DND-41 (cell line): ENCODE data around the gene GRXCR2.

Experiments used
- ATAC-seq: fragments of 200-7000 bp; cut with Tn5 transposase; 3 replicates; pipeline ENCODE4 v1.9.1; 2021; ENCODE audit warnings: low read depth; ENCODE audit not compliant: insufficient read depth
- DNase-seq: peaks from one replicate; pipeline ENCODE4 v3.0.0-alpha.2; 2020
- H2AFZ ChIP-seq: 2 replicates; pipeline ENCODE4 v1.6.0; 2012; ENCODE audit warnings: low read depth, low read length
- H3K27ac ChIP-seq: 2 replicates; pipeline ENCODE4 v1.5.1; 2012; ENCODE audit warnings: low read length, inconsistent platforms
- H3K27me3 ChIP-seq: fragments of 200-600 bp; sonication (generic); 2 replicates; pipeline ENCODE4 v1.6.0; 2012; ENCODE audit warnings: low read length, mild to moderate bottlenecking, inconsistent platforms; ENCODE audit not compliant: insufficient read depth, poor library complexity
- H3K36me3 ChIP-seq: 2 replicates; pipeline ENCODE4 v1.5.1; 2012; ENCODE audit warnings: low read length, inconsistent platforms; ENCODE audit not compliant: insufficient read depth
- H3K4me1 ChIP-seq: 2 replicates; pipeline ENCODE4 v1.5.1; 2012; ENCODE audit warnings: mild to moderate bottlenecking, low read length; ENCODE audit not compliant: insufficient read depth
- H3K4me2 ChIP-seq: 2 replicates; pipeline ENCODE4 v1.6.0; 2012; ENCODE audit warnings: mild to moderate bottlenecking, moderate library complexity, low read length, inconsistent platforms; ENCODE audit not compliant: insufficient read depth
- H3K4me3 ChIP-seq, 2 experiments: fragments of 200-600 bp in 1 of 2; shearing (Covaris generic) in 1 of 2; 2 replicates each; pipeline ENCODE4 v1.5.1; 2012 to 2016; ENCODE audit warnings: inconsistent platforms in 2 of 2, low read length in 2 of 2, mild to moderate bottlenecking in 2 of 2, low read depth in 1 of 2, moderate library complexity in 1 of 2
- H3K79me2 ChIP-seq: 2 replicates; pipeline ENCODE4 v1.6.0; 2012; ENCODE audit warnings: low read length, inconsistent platforms; ENCODE audit not compliant: insufficient read depth
- H3K9ac ChIP-seq: 2 replicates; pipeline ENCODE4 v1.6.0; 2012; ENCODE audit warnings: low read depth, mild to moderate bottlenecking, inconsistent platforms, low read length, moderate library complexity
- H3K9me3 ChIP-seq: 2 replicates; pipeline ENCODE4 v1.5.1; 2012; ENCODE audit warnings: low read length, moderate library complexity, mild to moderate bottlenecking, inconsistent platforms; ENCODE audit not compliant: insufficient read depth, severe bottlenecking
- H4K20me1 ChIP-seq: 2 replicates; pipeline ENCODE4 v1.6.0; 2012; ENCODE audit warnings: low read length; ENCODE audit not compliant: insufficient read depth
- EZH2 ChIP-seq: IDR thresholded peaks from 3 replicates; pipeline ENCODE4 v1.6.1; 2012; ENCODE audit warnings: borderline replicate concordance, low read depth, mild to moderate bottlenecking, moderate library complexity, low read length, inconsistent platforms; ENCODE audit not compliant: severe bottlenecking
- TF ChIP-seq, protein P1 (sequence below): IDR thresholded peaks from 2 replicates; pipeline ENCODE4 v1.5.1; 2012; ENCODE audit warnings: borderline replicate concordance, low read length, moderate library complexity, mild to moderate bottlenecking; ENCODE audit not compliant: poor library complexity, severe bottlenecking; ENCODE audit errors: extremely low read depth

GRXCR2 gene

DNA sequence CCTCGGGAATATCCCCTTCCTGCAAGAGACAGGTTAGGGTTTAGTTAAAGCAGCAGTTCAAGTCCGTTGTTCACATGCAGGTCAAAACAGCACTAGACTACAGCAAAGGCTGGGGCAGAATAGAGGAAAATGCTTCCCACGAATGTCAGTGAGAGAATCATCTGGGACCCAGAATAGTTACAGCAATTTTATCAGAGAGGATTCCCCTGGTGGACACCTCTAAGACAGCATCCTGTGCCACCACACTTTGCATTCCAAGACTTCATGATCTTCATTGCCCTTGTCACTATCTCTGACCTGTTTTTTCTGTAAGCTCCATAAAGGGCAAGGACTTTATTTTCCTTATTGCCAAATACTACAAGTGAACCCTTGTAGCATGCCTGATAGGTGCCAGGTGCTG, 12.9 kb downstream of the GRXCR2 start:
- H3K27ac ChIP-seq, result no peak overlapping the region
- H3K9ac ChIP-seq, result no peak overlapping the region
- no peaks in the 10 kb centered on the region for H3K4me1 ChIP-seq
- H3K79me2 ChIP-seq, result no peaks in the 10 kb centered on the region
- no peak overlapping the region for H3K4me2 ChIP-seq
- H2AFZ ChIP-seq, result no peak overlapping the region
- H3K4me3 ChIP-seq, result no peak overlapping the region
- H3K9me3 ChIP-seq, result no peaks in the 10 kb centered on the region
- DNase-seq (no peak), ATAC-seq (no peak)
- TF ChIP-seq, protein P1, sequence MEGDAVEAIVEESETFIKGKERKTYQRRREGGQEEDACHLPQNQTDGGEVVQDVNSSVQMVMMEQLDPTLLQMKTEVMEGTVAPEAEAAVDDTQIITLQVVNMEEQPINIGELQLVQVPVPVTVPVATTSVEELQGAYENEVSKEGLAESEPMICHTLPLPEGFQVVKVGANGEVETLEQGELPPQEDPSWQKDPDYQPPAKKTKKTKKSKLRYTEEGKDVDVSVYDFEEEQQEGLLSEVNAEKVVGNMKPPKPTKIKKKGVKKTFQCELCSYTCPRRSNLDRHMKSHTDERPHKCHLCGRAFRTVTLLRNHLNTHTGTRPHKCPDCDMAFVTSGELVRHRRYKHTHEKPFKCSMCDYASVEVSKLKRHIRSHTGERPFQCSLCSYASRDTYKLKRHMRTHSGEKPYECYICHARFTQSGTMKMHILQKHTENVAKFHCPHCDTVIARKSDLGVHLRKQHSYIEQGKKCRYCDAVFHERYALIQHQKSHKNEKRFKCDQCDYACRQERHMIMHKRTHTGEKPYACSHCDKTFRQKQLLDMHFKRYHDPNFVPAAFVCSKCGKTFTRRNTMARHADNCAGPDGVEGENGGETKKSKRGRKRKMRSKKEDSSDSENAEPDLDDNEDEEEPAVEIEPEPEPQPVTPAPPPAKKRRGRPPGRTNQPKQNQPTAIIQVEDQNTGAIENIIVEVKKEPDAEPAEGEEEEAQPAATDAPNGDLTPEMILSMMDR, result no peak
- TF ChIP-seq EZH2, result no peak
- peaks cover 15% of the 10 kb centered on the region for H3K27me3 ChIP-seq
- no peaks in the 10 kb centered on the region for H3K36me3 ChIP-seq
- no peaks in the 10 kb centered on the region for H4K20me1 ChIP-seq

DNA sequence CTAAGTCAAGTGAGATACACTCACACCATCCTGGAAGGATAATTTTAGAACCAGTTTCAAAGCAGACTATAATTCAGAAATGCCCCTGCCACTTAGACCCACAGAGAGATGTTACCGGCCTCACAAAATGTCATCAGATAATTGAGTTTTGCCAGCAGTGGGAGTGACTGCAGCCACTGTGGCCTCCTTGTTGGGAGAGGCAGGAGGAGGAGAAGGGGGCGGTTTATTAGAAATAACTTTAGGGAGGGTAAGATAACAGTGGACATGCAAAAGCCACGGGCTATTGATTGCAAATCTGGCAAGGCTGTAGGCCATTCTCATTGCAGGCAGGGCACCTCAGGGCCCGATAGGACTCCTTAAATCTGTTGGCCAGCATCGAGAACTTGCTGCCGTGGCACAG, 13.4 kb downstream of the GRXCR2 start:
- Histone ChIP-seq H3K36me3 (no peaks in the 10 kb centered on the region), H3K4me2 (no peak overlapping the region), H4K20me1 (no peaks in the 10 kb centered on the region), H2AFZ (no peak overlapping the region), H3K27me3 (peaks cover 15% of the 10 kb centered on the region), H3K27ac (no peak overlapping the region), H3K4me1 (no peaks in the 10 kb centered on the region), H3K9me3 (no peaks in the 10 kb centered on the region), H3K9ac (no peak overlapping the region), H3K79me2 (no peaks in the 10 kb centered on the region), H3K4me3 (no peak overlapping the region)
- DNase-seq (no peak), ATAC-seq (no peak)
- no peak for TF ChIP-seq EZH2
- TF ChIP-seq, protein P1, result no peak

GRCh38 chr5:145858959-145859358, 13.9 kb downstream of the GRXCR2 start:
- no peak for TF ChIP-seq EZH2
- TF ChIP-seq, protein P1, result no peak
- ATAC-seq (no peak), DNase-seq (no peak)
- no peak overlapping the region for H3K4me3 ChIP-seq
- H3K79me2 ChIP-seq, result no peaks in the 10 kb centered on the region
- H4K20me1 ChIP-seq, result no peaks in the 10 kb centered on the region
- H3K4me1 ChIP-seq, result no peaks in the 10 kb centered on the region
- no peaks in the 10 kb centered on the region for H3K9me3 ChIP-seq
- H3K36me3 ChIP-seq, result no peaks in the 10 kb centered on the region
- H3K27ac ChIP-seq, result no peak overlapping the region
- H2AFZ ChIP-seq, result no peak overlapping the region
- H3K4me2 ChIP-seq, result no peak overlapping the region
- peaks cover 15% of the 10 kb centered on the region for H3K27me3 ChIP-seq
- H3K9ac ChIP-seq, result no peak overlapping the region

- Histone ChIP-seq H3K9ac (no peak overlapping the region), H3K36me3 (no peaks in the 10 kb centered on the region), H3K4me2 (no peak overlapping the region), H3K27ac (no peak overlapping the region), H2AFZ (no peak overlapping the region), H3K4me3 (no peak overlapping the region), H3K4me1 (no peaks in the 10 kb centered on the region), H4K20me1 (no peaks in the 10 kb centered on the region), H3K79me2 (no peaks in the 10 kb centered on the region), H3K9me3 (no peaks in the 10 kb centered on the region), H3K27me3 (peaks cover 11% of the 10 kb centered on the region)
- ATAC-seq, result no peak
- TF ChIP-seq, protein P1, result no peak
- TF ChIP-seq EZH2, result no peak
- no peak for DNase-seq
Observed at GRCh38 chr5:145856285-145856818, 16.5 kb downstream of the GRXCR2 start.
